Measurements from ENCODE around the gene VAV1. TPM values are rescaled to one million over a fixed set of nuclear protein-coding genes. Genes with fewer than 3 reads are reported as not detected.

Gene VAV1
- total and polyA plus RNA-seq, 9 of the 15 experiments (the other 6 are each of a cell fraction or from before 2014, with no cell fraction given), result 0.46 to 20.1 (median 11.1) TPM

DNA sequence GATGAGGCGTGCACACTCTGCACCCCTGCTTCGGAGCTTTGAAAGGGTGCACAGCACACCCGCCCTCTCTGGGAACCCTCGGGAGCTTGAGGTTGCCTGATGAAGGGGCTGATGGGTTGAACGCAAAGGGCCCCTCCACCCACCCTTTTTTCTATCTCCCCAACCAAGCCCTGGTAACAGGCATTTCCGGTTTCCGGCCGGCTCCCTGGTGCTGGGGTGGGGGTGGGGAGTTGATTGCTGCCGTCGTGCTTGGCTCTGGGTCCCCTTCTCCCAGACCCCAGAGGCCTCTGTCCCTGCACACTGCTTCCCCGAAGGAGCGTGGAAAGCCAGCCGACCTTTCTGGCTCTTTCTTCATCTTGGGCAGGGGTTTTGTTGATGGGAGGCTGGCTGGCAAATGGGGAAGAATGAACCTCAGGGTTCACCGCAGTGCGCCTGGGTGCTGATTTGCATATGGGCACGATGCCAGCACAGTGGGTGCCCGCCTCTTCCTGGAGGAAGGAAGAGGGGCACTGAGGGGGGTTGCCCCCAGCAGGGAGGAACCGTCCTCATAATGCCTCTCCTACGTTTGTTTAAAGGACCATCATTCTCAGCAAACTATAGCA, 29.1 kb downstream of the VAV1 start (continued):
- TF ChIP-seq, protein P1, sequence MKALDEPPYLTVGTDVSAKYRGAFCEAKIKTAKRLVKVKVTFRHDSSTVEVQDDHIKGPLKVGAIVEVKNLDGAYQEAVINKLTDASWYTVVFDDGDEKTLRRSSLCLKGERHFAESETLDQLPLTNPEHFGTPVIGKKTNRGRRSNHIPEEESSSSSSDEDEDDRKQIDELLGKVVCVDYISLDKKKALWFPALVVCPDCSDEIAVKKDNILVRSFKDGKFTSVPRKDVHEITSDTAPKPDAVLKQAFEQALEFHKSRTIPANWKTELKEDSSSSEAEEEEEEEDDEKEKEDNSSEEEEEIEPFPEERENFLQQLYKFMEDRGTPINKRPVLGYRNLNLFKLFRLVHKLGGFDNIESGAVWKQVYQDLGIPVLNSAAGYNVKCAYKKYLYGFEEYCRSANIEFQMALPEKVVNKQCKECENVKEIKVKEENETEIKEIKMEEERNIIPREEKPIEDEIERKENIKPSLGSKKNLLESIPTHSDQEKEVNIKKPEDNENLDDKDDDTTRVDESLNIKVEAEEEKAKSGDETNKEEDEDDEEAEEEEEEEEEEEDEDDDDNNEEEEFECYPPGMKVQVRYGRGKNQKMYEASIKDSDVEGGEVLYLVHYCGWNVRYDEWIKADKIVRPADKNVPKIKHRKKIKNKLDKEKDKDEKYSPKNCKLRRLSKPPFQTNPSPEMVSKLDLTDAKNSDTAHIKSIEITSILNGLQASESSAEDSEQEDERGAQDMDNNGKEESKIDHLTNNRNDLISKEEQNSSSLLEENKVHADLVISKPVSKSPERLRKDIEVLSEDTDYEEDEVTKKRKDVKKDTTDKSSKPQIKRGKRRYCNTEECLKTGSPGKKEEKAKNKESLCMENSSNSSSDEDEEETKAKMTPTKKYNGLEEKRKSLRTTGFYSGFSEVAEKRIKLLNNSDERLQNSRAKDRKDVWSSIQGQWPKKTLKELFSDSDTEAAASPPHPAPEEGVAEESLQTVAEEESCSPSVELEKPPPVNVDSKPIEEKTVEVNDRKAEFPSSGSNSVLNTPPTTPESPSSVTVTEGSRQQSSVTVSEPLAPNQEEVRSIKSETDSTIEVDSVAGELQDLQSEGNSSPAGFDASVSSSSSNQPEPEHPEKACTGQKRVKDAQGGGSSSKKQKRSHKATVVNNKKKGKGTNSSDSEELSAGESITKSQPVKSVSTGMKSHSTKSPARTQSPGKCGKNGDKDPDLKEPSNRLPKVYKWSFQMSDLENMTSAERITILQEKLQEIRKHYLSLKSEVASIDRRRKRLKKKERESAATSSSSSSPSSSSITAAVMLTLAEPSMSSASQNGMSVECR (CRISPR knock-in tag; IDR thresholded peaks at IDR 0.05), result 0 out of 2 replicates have a peak, but pooled peaks have one; percentile 30
- TF ChIP-seq, protein P2, sequence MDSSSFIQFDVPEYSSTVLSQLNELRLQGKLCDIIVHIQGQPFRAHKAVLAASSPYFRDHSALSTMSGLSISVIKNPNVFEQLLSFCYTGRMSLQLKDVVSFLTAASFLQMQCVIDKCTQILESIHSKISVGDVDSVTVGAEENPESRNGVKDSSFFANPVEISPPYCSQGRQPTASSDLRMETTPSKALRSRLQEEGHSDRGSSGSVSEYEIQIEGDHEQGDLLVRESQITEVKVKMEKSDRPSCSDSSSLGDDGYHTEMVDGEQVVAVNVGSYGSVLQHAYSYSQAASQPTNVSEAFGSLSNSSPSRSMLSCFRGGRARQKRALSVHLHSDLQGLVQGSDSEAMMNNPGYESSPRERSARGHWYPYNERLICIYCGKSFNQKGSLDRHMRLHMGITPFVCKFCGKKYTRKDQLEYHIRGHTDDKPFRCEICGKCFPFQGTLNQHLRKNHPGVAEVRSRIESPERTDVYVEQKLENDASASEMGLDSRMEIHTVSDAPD (CRISPR knock-in tag; IDR thresholded peaks at IDR 0.05), result no peak
- TF ChIP-seq BRCA1 (IDR thresholded peaks at IDR 0.05) (no peak), BRCA1 (CRISPR knock-in tag; IDR thresholded peaks at IDR 0.05) (no peak), XRCC3 (IDR thresholded peaks at IDR 0.05) (no peak), KDM4B (IDR thresholded peaks at IDR 0.05; ENCODE audit: borderline replicate concordance in 2 of 2, low read depth in 1 of 2) (peak in 1 of 2 experiments; percentile 41; a peak in 1 of 4 replicates), NFE2L1 (tag; IDR thresholded peaks at IDR 0.05; ENCODE audit: borderline replicate concordance, low read depth) (no peak), CREB1 (IDR thresholded peaks at IDR 0.05) (no peak), CREB1 (CRISPR knock-in tag; IDR thresholded peaks at IDR 0.05) (no peak), HOXB6 (CRISPR knock-in tag; IDR thresholded peaks at IDR 0.05; ENCODE audit: borderline replicate concordance) (no peak), SRSF9 (IDR thresholded peaks at IDR 0.05; ENCODE audit: borderline replicate concordance, low read depth, low read length) (no peak), SREBF2 (CRISPR knock-in tag; IDR thresholded peaks at IDR 0.05) (no peak), HCFC1 (IDR thresholded peaks at IDR 0.05; ENCODE audit: low read depth, low read length) (no peak), SMARCA4 (IDR thresholded peaks at IDR 0.05) (no peak)

Data from K562 (cell line).